HG02588 (cell line): ENCODE results near the gene PARD3.
"Not testable (repeated sequence)": the region's sequence is repeated elsewhere in the genome, so short reads cannot be mapped to it uniquely, and the experiment has no call there.

Experiments used
- ATAC-seq: cut with Tn5 transposase; IDR thresholded peaks from one replicate; pipeline ENCODE4 v1.9.1; 2021; ENCODE audit warnings: mild to moderate bottlenecking, moderate library complexity; ENCODE audit not compliant: unreplicated experiment

PARD3 gene

GRCh38 chr10:34800624-34801023 is 14.5 kb downstream of the PARD3 start:
- no peak for ATAC-seq

- no peak for ATAC-seq
These were observed 16.4 kb downstream of the PARD3 start for GRCh38 chr10:34798654-34799053.

- ATAC-seq = no peak
These were observed 17.9 kb downstream of the PARD3 start for GRCh38 chr10:34797155-34797554.

- ATAC-seq = no peak
These were observed 19.0 kb downstream of the PARD3 start for GRCh38 chr10:34796133-34796532.

- no peak for ATAC-seq
These were observed 19.8 kb downstream of the PARD3 start for GRCh38 chr10:34795334-34795733.

- no peak for ATAC-seq
These were observed 20.3 kb downstream of the PARD3 start for GRCh38 chr10:34794835-34795234.

- ATAC-seq = not testable (repeated sequence)
These were observed 21.5 kb downstream of the PARD3 start for GRCh38 chr10:34793581-34793980.

- ATAC-seq = no peak
These were observed 22.2 kb downstream of the PARD3 start for GRCh38 chr10:34792881-34793280.

- no peak for ATAC-seq
These were observed 23.1 kb downstream of the PARD3 start for GRCh38 chr10:34791947-34792346.

GRCh38 chr10:34791228-34791627 is 23.9 kb downstream of the PARD3 start:
- no peak for ATAC-seq

GRCh38 chr10:34789966-34790506 is 25.1 kb downstream of the PARD3 start:
- ATAC-seq = no peak

GRCh38 chr10:34786464-34786863 is 28.6 kb downstream of the PARD3 start:
- no peak for ATAC-seq

- ATAC-seq = no peak
These were observed 33.4 kb downstream of the PARD3 start for GRCh38 chr10:34781711-34782110.

GRCh38 chr10:34780818-34781380 is 34.2 kb downstream of the PARD3 start:
- ATAC-seq = peak; percentile 78

- no peak for ATAC-seq
These were observed 36.9 kb downstream of the PARD3 start for GRCh38 chr10:34778237-34778636.

GRCh38 chr10:34776090-34776690 is 38.9 kb downstream of the PARD3 start:
- no peak for ATAC-seq

- ATAC-seq = no peak
These were observed 40.0 kb downstream of the PARD3 start for GRCh38 chr10:34775044-34775637.

GRCh38 chr10:34773636-34774630 is 41.2 kb downstream of the PARD3 start:
- ATAC-seq = no peak

- ATAC-seq = no peak
These were observed 43.6 kb downstream of the PARD3 start for GRCh38 chr10:34771525-34771924.

GRCh38 chr10:34771106-34771505 is 44.0 kb downstream of the PARD3 start:
- ATAC-seq = no peak

- no peak for ATAC-seq
These were observed 45.2 kb downstream of the PARD3 start for GRCh38 chr10:34769899-34770298.
